ENCODE results near the gene SND1.
A peak's percentile ranks its signal among the peaks of the same experiment; 100 is the strongest.

SND1 gene

DNA sequence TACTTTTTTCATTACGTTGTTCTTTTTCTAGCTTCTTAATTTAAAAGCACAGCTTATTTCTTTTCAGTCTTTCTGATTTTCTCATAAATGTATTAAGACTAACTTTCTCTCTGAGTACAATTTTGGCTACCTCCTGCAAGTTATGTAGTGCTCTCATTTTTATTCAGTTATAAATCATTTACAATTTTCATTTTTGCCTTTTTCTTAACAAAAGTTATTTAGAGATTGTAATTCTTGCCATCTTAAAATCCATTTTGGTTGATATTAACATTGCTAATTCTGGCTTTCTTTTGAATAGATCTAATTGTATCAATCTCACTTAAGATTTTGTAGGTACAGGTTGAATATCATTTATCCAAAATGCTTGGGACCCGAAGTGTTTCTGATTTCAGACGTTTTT lies 476.4 kb downstream of the SND1 start:
- no peak for DNase-seq

DNA sequence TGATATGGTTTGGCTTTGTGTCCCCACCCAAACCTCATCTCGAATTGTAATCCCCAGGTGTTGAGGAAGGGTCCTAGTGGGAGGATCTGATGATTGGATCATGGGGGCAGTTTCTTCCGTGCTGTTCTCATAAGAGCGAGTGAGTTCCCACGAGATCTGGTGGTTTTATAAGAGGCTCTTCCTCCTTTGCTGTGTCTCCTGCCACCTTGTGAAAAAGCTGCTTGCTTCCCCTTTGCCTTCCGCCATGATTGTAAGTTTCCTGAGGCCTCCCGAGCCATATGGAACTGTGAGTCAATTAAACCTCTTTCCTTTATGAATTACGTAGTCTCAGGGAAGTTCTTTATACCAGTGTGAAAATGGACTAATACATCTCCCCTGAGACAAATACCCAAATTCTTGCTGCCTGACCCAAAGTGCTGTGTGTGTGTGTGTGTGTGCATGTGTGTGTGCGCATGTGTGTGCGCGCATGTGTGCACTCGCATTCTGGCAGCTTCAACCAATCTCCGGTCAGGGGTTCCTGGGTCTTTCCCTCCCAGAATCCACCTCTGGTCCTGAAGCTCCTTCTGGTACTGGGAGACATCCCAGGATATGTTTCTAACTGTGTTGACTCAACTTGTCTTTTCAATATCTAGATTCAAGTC lies 477.4 kb downstream of the SND1 start:
- no peak for DNase-seq

DNA sequence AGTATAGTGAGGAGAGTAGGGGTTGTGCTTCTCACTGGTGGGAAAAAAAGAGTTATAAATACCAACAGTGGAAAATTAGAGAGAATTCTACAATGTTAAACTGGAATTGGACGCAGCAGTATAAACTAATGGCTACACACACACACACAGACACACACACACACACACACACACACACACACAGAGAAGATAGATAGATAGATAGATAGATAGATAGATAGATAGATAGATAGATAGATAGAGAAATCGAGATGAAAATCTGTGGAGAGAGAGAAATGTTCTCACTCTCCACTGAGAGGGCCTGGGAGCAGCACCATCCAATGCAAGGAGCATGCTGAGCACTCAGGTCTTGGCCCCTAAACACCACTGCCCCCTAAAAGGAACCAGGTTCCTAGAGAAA lies 479.1 kb downstream of the SND1 start:
- no peak for DNase-seq

DNA sequence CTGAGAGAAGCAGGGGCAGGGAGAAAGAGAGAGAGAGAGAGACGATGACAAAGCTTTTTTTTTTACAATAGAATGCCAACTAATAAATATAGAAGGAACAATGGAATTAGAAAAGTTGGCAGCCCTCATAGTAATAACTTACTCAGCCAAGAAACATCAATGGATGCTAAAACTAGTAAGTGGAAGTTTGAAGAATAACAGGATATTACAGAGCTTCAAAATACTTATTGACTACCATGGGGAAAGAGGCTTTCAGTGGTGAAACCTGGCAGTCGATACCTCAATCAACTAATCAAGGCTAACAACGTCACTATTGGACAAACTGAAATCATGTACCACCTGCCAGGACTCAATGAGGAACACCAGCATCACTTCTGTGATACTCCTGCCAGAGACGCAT lies 479.7 kb downstream of the SND1 start:
- no peak for DNase-seq

DNA sequence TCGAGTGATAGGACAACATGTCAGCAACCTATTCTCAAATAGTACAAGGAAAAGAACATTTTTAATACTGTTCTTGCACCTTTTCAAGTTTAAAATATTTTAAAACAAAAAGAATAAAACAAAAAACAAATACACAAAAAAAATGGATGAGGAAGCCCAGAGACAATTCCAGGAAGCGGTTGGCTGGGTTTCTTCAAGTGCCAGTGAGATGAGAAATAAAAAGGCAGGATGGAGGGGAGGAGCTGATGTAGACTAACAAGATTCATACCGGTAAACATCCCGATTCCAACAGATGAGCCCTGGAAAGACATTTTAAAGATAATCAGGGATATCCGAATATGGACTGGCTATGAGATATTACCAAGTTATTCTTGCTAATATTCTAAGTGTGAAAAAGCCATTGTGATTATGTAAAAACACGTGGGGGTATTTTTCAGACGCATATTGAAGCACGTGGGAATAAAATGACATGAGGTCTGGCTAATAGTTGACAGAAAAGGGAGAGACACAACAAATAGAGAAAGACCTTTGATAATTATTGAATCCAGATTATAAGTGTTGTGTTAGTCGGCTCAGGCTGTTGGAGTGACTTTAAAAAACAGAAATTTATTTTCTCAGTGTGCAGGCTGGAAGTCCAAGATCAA lies 480.6 kb downstream of the SND1 start:
- DNase-seq, result no peak

DNA sequence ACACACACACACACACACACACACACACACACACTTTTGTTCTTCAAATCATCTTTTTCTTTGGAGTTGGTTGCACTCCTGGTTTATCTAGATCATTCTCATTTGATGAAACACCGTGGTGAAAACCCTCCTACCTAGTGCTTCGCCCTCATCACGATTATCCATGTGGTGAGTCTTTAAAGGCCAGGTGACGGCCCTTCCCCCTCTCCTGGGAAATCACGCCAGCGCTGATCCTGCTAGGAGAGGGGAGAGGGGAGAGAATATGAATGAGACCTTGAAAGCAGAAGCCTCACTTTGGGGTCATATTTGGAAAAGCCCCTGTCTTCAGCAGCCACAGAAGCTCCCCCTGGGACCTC lies 483.1 kb downstream of the SND1 start:
- DNase-seq, result no peak

DNA sequence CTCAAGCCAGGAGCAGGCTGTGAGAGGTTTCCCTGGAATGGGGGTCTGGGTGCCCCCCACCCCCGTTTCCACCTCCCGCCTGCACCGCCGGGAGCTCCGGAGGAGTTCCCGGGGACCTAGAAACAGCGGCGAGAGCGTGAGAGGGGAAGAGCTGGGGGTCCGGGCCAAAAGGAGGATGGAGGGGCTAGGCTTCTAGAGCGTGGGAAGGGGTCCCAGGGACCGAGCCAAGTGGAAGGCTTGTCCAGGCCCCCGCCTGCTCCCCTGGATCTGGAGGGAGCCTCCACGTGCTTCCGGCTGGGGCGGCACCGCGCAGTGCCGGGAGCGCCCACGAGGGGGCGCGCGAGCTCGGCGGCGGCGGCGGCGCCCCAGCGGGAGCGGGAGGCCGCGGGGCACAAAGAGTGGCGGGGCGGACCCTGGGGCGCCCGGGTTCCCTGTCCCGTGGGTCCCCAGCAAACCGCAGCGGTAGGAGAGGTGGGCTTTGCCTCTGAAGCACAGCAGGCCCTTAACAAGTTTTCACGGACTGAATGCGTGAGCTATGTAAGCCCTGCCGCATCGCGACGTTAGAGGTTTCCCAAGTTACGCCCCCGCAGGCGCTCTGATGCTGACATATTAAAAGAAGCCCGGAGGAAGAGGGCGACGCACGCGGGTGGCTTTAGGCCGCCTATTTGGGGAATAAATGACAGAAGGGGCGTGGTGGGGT lies 483.7 kb downstream of the SND1 start:
- DNase-seq, result peak; percentile 74

DNA sequence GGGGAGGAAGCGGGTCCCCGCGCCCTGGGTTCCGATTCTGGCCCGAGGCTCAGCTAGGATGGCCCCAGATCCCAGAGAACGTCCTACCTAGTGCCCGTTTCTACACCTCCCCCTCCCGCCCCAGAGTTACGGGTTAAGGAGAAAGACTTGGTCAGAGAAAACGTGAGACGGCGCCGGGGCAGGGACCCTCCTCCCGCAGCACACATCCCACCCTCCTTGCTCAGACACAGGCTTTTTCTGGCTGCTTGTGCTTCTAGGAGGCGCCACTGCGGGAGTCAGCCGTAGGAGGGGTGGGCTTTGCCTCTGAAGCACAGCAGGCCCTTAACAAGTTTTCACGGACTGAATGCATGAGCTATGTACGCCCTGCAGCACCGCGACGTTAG lies 484.2 kb downstream of the SND1 start:
- no peak for DNase-seq

DNA sequence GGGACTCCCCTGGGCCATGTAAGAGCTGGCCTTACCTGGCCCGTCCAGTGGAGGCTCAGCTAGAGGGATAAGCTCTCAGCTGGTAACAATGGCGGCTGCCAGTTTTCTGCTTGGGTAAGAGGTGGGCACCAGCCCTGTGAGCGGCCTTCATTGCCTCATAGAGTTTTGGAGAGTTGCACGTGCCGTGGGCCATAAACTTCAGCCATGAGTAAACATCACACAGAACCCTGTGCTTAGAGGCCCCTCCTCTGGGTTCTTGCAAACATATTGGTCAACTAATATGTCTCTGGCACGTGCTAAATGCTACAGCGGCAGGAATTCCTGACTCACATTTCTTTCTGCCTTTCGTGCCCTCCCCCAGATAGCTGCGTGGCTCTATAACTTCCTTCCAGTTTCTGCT lies 485.2 kb downstream of the SND1 start:
- DNase-seq, result no peak

DNA sequence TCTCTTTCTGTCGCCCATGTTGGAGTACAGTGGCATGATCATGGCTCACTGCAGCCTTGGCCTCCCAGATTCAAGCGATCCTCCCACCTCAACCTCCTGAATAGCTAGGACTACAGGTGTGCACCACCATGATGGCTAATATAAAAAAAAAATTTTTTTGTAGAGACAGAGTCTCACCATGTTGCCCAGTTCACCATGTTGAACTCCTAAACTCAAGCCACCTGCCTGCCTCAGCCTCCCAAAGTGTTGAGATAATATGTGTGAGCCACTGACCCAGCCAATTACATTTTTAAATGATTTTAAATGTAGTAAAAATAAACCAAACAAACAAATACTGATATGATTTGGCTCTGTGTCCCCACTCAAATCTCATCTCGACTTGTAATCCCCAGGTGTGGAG lies 487.4 kb downstream of the SND1 start:
- DNase-seq, result no peak

DNA sequence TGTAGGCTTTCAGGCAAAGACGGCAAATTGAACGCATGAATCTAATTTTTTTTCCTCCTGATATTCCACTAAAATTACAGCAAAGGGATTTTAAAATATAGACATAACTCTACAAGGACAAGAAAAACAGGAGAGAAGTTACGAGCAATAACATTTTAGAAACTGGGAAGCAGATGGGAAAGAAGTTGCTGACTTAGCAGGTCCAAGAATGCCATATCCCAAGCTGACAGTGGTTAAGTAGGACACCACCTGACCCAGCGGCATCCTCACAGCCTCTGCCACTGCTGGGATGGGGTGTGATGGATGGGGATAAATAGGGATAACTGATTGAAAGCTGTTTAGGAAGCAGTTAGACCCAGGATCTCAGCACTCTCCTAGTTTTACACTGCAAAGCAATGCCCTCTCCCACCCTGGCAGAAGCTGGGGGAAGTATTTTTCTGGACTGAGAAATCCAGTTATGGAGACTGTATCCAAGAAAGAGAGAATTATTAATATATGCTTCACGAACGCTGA lies 489.7 kb downstream of the SND1 start:
- DNase-seq, result no peak

All from stimulated activated CD8-positive, alpha-beta memory T cell treated with anti-CD3 and anti-CD28 coated beads, Interleukin-4, amount 100 ng/mL, for 48 hours (primary cell).